GM18499 (cell line): ENCODE results near the gene ADCY10.
"Not testable (repeated sequence)": the region's sequence is repeated elsewhere in the genome, so short reads cannot be mapped to it uniquely, and the experiment has no call there.

Experiments used
- ATAC-seq: cut with Tn5 transposase; IDR thresholded peaks from one replicate; pipeline ENCODE4 v1.9.1; 2021; ENCODE audit warnings: moderate number of reproducible peaks; ENCODE audit not compliant: insufficient read depth, unreplicated experiment

Gene ADCY10

DNA sequence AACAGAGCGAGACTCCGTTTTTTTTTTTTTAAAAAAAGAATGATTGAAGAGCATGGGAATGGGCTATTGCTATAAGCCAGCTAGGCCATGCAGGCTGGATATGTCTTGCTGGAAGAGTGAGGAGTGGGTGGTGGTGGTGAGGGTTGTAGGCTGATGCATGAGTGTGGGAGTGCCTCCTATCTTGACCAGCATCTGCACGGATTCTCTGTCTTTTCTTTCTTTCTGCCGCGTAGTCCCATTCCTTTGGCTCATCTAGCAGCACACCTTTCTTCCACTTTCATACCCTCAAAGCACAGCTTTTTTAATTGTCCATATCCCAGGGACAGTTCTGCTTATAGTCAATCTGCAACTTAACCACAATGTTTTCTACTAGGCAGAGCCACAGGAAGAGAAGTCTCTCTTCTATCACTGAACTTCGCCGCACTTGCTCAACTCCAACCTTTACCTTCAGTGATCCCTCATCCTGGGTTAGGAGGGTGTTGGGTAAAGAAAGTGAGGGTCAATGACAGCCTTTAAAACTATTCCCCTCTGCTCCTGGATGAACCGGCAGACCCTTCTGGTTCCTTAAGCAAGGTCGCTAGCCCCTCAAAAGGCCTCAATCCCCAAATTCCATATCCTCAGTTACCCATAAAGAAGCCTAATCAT lies 15.2 kb downstream of the ADCY10 start:
- no peak for ATAC-seq

GRCh38 chr1:167893798-167894197 lies 20.1 kb downstream of the ADCY10 start:
- ATAC-seq = no peak

DNA sequence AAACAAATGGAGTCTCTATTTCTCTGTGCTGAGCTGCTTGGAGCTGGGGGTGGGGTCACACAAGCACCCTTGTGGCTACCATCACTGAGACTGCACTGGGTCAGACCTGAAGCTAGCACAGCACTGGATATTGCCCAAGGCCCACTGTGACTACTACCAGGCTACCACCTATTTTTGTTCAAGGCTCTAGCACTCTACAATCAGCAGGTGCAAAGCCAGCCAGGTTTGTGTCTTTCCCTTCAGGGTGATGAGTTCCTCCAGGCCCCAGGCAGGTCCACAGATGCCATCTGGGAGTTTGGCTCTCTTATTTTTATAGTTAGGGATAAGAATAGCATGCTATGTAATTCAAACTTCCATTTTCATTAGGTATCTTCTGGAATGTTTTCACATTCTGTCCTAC lies 23.5 kb downstream of the ADCY10 start:
- ATAC-seq = no peak

- ATAC-seq = not testable (repeated sequence)
These were observed 26.7 kb downstream of the ADCY10 start for GRCh38 chr1:167887187-167887586.

GRCh38 chr1:167882376-167882775 lies 31.6 kb downstream of the ADCY10 start:
- no peak for ATAC-seq

DNA sequence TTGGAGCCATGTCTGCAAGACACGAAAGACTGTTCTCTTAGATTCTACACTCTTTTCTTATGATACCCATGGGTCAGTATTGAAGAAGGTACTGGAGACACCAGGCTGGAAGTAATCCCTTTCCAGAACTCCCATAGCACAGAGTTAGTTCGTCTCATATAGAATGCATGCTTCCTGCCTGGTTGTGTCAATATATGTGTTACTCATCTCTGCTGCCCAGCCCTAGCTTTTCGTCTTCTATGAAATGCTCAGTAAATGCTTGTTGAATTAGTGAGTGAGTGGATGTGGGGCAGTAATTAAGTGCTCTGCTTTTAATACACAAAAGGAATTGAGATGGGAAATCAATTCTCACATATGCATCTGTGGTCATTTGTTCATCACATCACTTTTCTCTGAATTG lies 32.1 kb downstream of the ADCY10 start:
- no peak for ATAC-seq

DNA sequence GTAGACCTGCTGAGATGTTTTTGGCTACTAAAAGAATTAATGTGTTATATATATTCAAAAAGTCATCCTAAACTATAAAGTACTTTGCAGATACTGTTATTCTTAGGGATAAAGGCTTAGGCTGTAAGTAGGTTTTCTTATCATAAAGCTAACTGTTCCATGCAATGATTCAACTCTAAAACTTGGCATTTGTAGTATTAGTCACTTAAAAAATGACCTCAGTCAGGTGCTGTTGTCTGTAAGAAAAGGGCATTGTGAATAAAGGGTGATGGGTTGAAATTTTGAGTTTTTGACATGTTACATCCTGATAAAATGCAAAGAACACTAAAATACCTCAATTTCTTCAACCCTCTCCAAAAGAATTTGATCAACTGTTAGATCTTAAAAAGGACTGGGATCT lies 32.9 kb downstream of the ADCY10 start:
- no peak for ATAC-seq

- ATAC-seq = no peak
These were observed 33.3 kb downstream of the ADCY10 start for GRCh38 chr1:167880580-167881021.

- no peak for ATAC-seq
These were observed 34.4 kb downstream of the ADCY10 start for GRCh38 chr1:167879508-167879907.

DNA sequence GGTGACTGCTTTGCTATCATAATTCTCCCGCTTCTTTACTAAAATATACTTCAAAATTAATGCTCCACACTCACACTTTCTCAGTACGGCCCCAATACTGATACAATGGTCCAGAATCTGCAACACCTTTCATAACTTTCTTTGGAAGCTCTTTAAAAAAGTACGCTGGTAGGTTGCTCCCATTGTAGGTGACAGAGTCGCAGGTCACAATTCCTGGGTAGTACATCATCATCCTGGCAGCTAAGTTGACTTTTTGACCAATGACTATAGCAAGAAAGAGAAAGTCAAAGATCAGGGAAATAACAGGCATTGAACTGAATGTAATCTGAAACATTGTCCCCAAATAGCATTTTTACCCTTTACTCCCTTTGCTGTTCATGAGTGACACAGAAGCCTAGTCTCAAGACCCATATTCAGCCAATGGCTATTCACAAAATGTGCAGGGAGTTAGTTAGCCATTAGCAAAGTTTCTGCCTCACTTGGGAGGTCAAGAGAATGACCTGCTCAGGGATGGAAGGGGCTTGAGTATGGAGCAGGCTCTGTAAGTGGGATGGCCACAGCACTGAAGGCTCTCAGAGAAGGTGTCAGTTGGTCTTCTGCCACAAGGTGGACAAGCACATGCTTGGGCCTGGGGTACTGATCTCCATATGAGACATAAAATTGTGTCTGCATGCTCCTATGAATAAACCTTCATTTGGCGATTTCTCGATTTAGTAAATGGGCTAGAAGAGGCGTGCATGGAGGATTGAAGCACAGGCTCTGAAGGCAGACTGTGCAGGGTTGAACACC lies 35.4 kb downstream of the ADCY10 start:
- no peak for ATAC-seq

- no peak for ATAC-seq
These were observed 37.2 kb downstream of the ADCY10 start for GRCh38 chr1:167876597-167877175.

GRCh38 chr1:167871331-167871730 lies 42.6 kb downstream of the ADCY10 start:
- no peak for ATAC-seq

DNA sequence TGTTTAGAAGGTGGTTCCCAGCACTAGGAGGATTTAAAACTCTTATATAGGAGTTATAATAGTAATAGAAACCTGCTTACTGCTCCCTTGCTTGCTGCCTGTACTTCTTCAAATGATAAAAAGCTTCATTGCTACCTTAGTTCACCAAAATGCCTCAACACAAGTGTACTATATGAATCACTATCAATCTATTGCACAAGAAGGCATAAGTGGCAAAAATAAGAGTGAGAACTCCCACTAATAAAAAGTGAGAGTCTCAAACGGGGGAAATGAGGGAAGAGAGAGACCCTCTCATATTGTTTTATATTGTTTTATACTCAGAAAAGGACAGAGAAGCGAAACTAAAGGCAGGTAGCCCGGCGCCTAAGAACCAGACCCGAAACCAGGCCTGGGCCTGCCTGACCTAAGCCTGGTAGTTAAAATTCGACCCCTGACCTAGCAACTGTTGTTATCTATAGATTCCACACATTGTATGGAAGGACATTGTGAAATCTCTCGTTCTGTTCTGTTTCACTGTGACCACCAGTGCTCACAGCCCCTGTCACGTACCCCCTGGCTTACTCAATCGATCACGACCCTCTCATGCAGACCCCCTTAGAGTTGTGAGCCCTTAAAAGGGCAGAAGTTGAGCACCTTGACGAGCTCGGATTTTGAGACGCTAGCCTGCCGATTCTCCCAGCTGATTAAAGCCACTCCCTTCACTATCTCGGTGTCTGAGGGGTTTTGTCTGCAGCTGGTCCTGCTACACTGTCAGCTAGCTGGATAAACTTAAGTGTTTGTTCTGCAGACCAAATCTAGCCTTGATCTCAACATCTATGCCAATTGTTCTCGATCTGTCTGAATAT lies 44.6 kb downstream of the ADCY10 start:
- ATAC-seq = not testable (repeated sequence)

GRCh38 chr1:167866739-167867414 lies 47.1 kb downstream of the ADCY10 start:
- not testable (repeated sequence) for ATAC-seq

DNA sequence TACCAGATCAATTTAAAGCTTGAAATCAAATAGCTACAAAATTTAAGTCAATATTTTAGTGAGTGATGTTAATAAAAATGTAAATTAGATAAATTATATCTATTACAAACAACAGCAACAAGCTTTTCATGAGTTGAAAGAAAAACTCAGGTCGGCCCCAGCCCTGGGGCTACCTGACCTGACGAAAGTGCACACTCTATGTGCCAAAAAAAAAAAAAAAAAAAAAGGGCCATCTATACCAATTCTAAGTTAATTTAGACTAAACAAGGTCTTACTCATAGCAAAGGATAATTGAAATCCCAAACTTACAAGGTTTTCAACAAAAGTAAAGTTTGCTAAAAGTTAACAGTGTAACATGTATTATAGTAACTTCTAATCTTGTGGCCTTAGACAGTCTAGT lies 47.6 kb downstream of the ADCY10 start:
- ATAC-seq = not testable (repeated sequence)

GRCh38 chr1:167865804-167866308 lies 48.1 kb downstream of the ADCY10 start:
- ATAC-seq = not testable (repeated sequence)

DNA sequence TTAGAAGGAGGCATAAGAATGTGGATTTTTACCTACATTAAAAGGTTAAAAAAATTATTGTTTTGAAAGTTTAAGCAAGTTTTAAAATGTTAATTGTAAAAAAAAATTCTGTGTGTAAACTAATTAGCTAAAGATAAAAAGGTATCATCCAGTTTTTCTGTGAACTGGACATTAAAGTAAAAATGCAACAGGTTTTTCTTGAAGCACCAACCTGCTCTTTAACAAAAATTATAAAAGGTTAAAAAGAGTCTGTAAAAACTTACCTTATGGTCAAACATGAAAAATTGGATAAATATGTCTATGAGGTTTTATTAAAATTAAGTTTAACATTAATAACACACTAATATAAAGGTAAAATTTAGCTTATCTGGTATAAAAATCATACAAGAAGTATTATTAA lies 48.7 kb downstream of the ADCY10 start:
- not testable (repeated sequence) for ATAC-seq

DNA sequence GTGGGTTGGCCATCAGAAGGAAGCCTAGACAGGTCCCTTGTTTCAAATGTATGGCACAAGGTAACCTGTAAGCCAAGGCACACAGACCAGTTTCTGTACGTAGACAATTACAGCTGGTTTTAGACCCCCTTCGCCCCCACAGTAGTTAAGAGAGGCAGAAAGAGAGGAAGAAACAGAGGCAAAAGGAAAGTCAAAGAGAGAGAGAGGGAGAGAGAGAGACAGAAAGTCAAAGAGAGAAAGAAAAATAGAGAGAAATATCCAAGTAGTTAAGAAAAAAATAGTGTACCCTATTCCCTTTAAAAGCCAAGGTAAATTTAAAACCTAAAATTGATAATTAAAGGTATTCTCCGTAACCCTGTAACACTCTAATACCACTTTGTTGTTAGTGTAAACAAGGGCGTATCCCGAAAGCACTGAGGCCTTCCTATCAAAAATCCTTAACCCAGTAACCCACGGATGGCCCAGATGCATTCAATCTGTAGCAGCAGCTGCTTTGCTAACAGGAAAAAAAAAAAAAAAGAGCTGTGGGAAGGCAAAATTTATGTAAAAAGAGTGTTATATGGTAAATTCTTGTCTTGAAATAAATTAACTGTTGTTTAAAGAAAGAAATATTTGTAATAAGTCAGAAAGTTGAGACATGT lies 49.4 kb downstream of the ADCY10 start:
- ATAC-seq = no peak

DNA sequence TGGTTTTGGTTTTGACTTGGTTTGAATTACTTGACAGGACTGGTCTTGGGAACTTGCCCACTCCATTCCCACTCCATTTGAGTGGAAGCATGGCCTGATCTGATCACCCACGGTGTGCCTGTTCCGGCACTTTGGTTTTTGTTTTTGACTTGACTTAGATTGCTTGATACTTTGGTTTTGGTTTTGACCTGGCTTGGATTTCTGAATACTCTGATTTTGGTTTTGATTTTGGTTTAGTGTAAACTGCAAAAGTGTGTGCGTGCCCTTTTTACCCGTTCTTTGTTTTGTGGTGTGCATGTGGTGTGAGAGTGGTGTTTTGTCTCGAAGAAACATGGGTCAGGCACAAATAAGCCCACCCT lies 50.0 kb downstream of the ADCY10 start:
- ATAC-seq = no peak
